K562 (cell line): ENCODE results near the gene P4HB. TPM values are rescaled to one million over a fixed set of nuclear protein-coding genes. Genes with fewer than 3 reads are reported as not detected.
A peak's percentile ranks its signal among the peaks of the same experiment; 100 is the strongest.

Source experiments
- ETV1 ChIP-seq: fragments of 450-650 bp; conservative IDR thresholded peaks from 2 replicates; pipeline ENCODE4 v1.6.1; 2016; ENCODE audit warnings: missing genetic modification characterization, control low read depth, low read depth, missing compliant biosample characterization
- HDAC3 ChIP-seq: fragments of 450-650 bp; IDR thresholded peaks from 2 replicates; pipeline ENCODE4 v1.6.1; 2018; ENCODE audit warnings: borderline replicate concordance, mild to moderate bottlenecking, moderate library complexity; ENCODE audit not compliant: partially characterized antibody
- HNRNPH1 ChIP-seq: fragments of 200-400 bp; formaldehyde crosslinking; optimal IDR thresholded peaks from 2 replicates; pipeline ENCODE3; 2017; ENCODE audit warnings: low read depth, mild to moderate bottlenecking, low read length, moderate library complexity
- HOXB6 ChIP-seq: fragments of 250-450 bp; sonication (Bioruptor Pico); IDR thresholded peaks from 2 replicates; pipeline ENCODE4 v1.5.1; 2022; ENCODE audit warnings: mild to moderate bottlenecking, borderline replicate concordance
- L3MBTL2 ChIP-seq: fragments of 450-650 bp; IDR thresholded peaks from 2 replicates; pipeline ENCODE4 v1.6.1; 2016; ENCODE audit warnings: mild to moderate bottlenecking, moderate library complexity
- NR3C1 ChIP-seq: sonication (generic); formaldehyde crosslinking; IDR thresholded peaks from 2 replicates; pipeline ENCODE4 v1.8.1; 2022; ENCODE audit warnings: missing genetic modification reagents
- PHF8 ChIP-seq: fragments of 200-600 bp; sonication (generic); IDR thresholded peaks from 2 replicates; pipeline ENCODE4 v1.6.1; 2012; ENCODE audit warnings: mixed run types, mild to moderate bottlenecking, inconsistent platforms, low read length, moderate library complexity, borderline replicate concordance
- POLR2AphosphoS5 ChIP-seq: IDR thresholded peaks from 2 replicates; pipeline ENCODE4 v1.6.1; 2011; ENCODE audit warnings: mild to moderate bottlenecking, low read depth, low read length, moderate library complexity; ENCODE audit not compliant: control insufficient read depth, insufficient read depth
- POLR2H ChIP-seq: IDR thresholded peaks from 2 replicates; pipeline ENCODE4 v1.6.1; 2016; ENCODE audit warnings: missing genetic modification characterization, low read depth, mild to moderate bottlenecking, control low read depth, missing compliant biosample characterization, moderate library complexity
- PTTG1 ChIP-seq: fragments of 450-650 bp; IDR thresholded peaks from 2 replicates; pipeline ENCODE4 v1.6.1; 2016; ENCODE audit warnings: low read depth, mild to moderate bottlenecking, missing genetic modification characterization, missing compliant biosample characterization
- RBM15 ChIP-seq: fragments of 200-400 bp; formaldehyde crosslinking; IDR thresholded peaks from 2 replicates; pipeline ENCODE4 v1.6.1; 2018; ENCODE audit warnings: mild to moderate bottlenecking, low read length, moderate library complexity; ENCODE audit not compliant: insufficient read depth
- SETDB1 ChIP-seq: IDR thresholded peaks from one replicate; pipeline ENCODE4 v1.6.1; 2012; ENCODE audit warnings: low read length, control low read depth, inconsistent platforms
- SMARCA5 ChIP-seq: fragments of 450-650 bp; IDR thresholded peaks from 2 replicates; pipeline ENCODE4 v1.6.1; 2016
- TEAD2 ChIP-seq: fragments of 450-650 bp; IDR thresholded peaks from 2 replicates; pipeline ENCODE4 v1.6.1; 2016; ENCODE audit warnings: missing genetic modification characterization, control low read depth, missing compliant biosample characterization
- ZNF57 ChIP-seq: fragments of 450-650 bp; formaldehyde crosslinking; IDR thresholded peaks from 2 replicates; pipeline ENCODE4 v1.4.0; 2020; ENCODE audit warnings: mild to moderate bottlenecking, moderate library complexity
- ZNF75A ChIP-seq: fragments of 450-650 bp; formaldehyde crosslinking; IDR thresholded peaks from 2 replicates; pipeline ENCODE4 v1.4.0; 2020; ENCODE audit warnings: mild to moderate bottlenecking
- polyA plus RNA-seq, 8 experiments: library from polyadenylated mRNA; depleted of rRNA in 4 of 8; stranded (reverse) in 5 of 8; unstranded in 3 of 8; fragments of >200 nt; fragmentation: Nextera tagmentation in 2 of 8; fragmentation: Illumina TruSeq in 1 of 8; extraction: Ambion mirVana in 2 of 8; extraction: Trizol in 1 of 8; gene quantifications; 2 replicates each; pipeline versions ENCODE4 v1.2.1 to v1.2.3, GENCODE V29; 2011 to 2014; ENCODE audit warnings: inconsistent platforms in 1 of 8, missing spikeins in 1 of 8
- total RNA-seq, 7 experiments: library from RNA; depleted of rRNA in 6 of 7; stranded (reverse); fragments of >200 nt in 6 of 7; fragmentation: Illumina TruSeq in 2 of 7; extraction: Trizol in 2 of 7; gene quantifications; 2 replicates each; pipeline versions ENCODE4 v1.2.1 to v1.2.3, GENCODE V29; 2011 to 2021; ENCODE audit warnings: low replicate concordance in 1 of 7
- TF ChIP-seq, protein P1 (sequence below): fragments of 250-450 bp; sonication (Bioruptor Pico); IDR thresholded peaks from 2 replicates; pipeline ENCODE4 v1.4.0; 2020; ENCODE audit warnings: mild to moderate bottlenecking, moderate library complexity
- TF ChIP-seq, protein P2 (sequence below): fragments of 250-450 bp; sonication (Bioruptor Pico); IDR thresholded peaks from 2 replicates; pipeline ENCODE4 v1.5.0; 2021
- TF ChIP-seq, protein P3 (sequence below): IDR thresholded peaks from 2 replicates; pipeline ENCODE4 v1.6.1; 2012; ENCODE audit warnings: low read depth, low read length, improper control_type of control experiment, borderline replicate concordance

The P4HB gene
- total and polyA plus RNA-seq, 9 of the 15 experiments (the other 6 are each of a cell fraction or from before 2014, with no cell fraction given) = 4.4 to 645 (median 325) TPM

DNA sequence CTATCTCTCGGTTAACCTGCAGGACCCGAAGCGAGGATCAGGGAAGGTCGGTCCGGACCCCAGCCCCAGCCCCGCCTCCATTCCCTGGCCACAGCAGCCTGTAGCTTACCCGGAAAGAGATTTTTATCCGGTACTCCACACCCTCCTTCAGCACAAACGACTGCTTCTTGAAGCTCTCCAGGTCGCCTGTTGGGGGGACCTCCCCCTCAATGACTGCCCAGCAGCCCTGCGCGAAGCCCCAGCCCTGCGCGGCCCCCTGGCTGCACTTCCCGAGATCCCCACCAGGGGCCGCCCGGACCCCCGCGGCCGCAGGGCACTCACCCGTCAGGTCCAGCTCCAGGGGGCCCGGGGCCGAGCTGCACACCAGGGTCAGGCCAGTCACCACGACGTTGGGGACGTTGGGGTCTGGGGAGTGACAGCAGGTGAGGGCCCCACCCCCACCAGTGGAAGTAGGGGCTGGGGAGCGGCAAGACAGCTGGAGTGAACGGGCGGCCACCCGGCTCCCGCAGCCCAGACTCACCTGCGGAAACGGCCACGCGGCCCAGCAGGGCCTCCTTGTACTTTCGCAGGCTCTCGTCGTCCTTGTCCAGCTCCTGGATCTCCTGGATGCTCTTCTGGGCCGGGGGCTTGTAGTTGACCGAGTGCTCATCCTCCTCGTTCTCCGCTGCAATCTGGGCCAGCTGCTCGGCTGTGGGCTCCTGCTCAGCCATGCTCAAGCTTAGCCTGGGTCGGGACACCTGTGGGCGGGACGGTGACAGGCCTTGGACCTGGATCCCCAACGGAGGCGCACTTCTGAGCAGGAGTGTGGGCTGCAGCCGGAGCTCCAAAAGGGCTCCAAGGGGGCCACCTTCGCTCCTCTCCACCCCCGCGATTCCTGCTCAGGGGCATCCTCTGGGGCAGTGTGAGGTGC lies 9.1 kb upstream of the P4HB start (continued):
- TF ChIP-seq, protein P1, sequence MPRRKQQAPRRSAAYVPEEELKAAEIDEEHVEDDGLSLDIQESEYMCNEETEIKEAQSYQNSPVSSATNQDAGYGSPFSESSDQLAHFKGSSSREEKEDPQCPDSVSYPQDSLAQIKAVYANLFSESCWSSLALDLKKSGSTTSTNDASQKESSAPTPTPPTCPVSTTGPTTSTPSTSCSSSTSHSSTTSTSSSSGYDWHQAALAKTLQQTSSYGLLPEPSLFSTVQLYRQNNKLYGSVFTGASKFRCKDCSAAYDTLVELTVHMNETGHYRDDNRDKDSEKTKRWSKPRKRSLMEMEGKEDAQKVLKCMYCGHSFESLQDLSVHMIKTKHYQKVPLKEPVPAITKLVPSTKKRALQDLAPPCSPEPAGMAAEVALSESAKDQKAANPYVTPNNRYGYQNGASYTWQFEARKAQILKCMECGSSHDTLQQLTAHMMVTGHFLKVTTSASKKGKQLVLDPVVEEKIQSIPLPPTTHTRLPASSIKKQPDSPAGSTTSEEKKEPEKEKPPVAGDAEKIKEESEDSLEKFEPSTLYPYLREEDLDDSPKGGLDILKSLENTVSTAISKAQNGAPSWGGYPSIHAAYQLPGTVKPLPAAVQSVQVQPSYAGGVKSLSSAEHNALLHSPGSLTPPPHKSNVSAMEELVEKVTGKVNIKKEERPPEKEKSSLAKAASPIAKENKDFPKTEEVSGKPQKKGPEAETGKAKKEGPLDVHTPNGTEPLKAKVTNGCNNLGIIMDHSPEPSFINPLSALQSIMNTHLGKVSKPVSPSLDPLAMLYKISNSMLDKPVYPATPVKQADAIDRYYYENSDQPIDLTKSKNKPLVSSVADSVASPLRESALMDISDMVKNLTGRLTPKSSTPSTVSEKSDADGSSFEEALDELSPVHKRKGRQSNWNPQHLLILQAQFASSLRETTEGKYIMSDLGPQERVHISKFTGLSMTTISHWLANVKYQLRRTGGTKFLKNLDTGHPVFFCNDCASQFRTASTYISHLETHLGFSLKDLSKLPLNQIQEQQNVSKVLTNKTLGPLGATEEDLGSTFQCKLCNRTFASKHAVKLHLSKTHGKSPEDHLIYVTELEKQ (CRISPR knock-in tag) = no peak
- TF ChIP-seq POLR2H (tag) = no peak
- no peak for TF ChIP-seq RBM15
- TF ChIP-seq POLR2AphosphoS5 = 0 out of 2 replicates have a peak, but pooled peaks have one; percentile 31
- TF ChIP-seq ZNF57 (CRISPR knock-in tag) = no peak
- TF ChIP-seq L3MBTL2 = peak; percentile 41; the same call in 1 of the 2 replicates
- TF ChIP-seq HOXB6 = no peak
- no peak for TF ChIP-seq HDAC3
- TF ChIP-seq SMARCA5 = no peak
- TF ChIP-seq PHF8 = no peak
- TF ChIP-seq PTTG1 = no peak
- TF ChIP-seq TEAD2 (tag) = no peak
- TF ChIP-seq NR3C1 (CRISPR knock-in tag) = no peak
- TF ChIP-seq HNRNPH1 = no peak
- TF ChIP-seq SETDB1 = no peak
- TF ChIP-seq, protein P2, sequence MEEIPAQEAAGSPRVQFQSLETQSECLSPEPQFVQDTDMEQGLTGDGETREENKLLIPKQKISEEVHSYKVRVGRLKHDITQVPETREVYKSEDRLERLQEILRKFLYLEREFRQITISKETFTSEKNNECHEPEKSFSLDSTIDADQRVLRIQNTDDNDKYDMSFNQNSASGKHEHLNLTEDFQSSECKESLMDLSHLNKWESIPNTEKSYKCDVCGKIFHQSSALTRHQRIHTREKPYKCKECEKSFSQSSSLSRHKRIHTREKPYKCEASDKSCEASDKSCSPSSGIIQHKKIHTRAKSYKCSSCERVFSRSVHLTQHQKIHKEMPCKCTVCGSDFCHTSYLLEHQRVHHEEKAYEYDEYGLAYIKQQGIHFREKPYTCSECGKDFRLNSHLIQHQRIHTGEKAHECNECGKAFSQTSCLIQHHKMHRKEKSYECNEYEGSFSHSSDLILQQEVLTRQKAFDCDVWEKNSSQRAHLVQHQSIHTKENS (CRISPR knock-in tag) = no peak
- TF ChIP-seq ZNF75A = no peak
- TF ChIP-seq ETV1 (tag) = no peak
- TF ChIP-seq, protein P3, sequence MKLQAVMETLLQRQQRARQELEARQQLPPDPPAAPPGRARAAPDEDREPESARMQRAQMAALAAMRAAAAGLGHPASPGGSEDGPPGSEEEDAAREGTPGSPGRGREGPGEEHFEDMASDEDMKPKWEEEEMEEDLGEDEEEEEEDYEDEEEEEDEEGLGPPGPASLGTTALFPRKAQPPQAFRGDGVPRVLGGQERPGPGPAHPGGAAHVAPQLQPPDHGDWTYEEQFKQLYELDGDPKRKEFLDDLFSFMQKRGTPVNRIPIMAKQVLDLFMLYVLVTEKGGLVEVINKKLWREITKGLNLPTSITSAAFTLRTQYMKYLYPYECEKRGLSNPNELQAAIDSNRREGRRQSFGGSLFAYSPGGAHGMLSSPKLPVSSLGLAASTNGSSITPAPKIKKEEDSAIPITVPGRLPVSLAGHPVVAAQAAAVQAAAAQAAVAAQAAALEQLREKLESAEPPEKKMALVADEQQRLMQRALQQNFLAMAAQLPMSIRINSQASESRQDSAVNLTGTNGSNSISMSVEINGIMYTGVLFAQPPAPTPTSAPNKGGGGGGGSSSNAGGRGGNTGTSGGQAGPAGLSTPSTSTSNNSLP = no peak
